Fibroblast of lung (primary cell): Measurements from ENCODE around the gene IL10.

Source experiments
- EZH2 ChIP-seq: IDR thresholded peaks from 2 replicates; pipeline ENCODE4 v1.5.1; 2012; ENCODE audit warnings: low read length, control low read depth, mild to moderate bottlenecking; ENCODE audit errors: missing control alignments
- TF ChIP-seq, protein P1 (sequence below), 2 donors: IDR thresholded peaks in 1 of 2; conservative IDR thresholded peaks in 1 of 2; 1 replicate in 1 of 2; 2 replicates in 1 of 2; pipeline ENCODE4 v1.5.1; 2011 to 2012; ENCODE audit warnings: low read length in 2 of 2, control low read depth in 1 of 2, inconsistent platforms in 1 of 2, low read depth in 1 of 2, mild to moderate bottlenecking in 1 of 2

DNA sequence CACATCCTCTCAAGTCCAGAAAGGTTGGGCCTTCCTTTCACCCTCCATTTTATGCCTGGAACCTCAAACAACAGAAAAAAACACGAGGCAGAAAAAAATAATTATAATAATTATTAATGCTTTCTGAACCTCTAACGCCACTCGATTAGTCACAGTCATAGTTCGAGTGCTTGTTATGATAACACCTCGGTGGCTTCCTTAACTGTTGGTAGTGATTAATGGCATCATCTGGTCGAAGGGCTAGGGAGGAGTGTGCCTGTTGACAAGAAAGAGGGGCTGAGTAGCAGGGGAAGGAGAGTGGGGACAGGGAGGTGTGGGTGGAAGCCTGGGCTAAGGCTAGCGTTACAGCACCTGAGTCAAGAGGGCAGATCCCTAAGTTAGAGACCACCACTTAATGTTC is 21.3 kb upstream of the IL10 start:
- TF ChIP-seq, protein P1, sequence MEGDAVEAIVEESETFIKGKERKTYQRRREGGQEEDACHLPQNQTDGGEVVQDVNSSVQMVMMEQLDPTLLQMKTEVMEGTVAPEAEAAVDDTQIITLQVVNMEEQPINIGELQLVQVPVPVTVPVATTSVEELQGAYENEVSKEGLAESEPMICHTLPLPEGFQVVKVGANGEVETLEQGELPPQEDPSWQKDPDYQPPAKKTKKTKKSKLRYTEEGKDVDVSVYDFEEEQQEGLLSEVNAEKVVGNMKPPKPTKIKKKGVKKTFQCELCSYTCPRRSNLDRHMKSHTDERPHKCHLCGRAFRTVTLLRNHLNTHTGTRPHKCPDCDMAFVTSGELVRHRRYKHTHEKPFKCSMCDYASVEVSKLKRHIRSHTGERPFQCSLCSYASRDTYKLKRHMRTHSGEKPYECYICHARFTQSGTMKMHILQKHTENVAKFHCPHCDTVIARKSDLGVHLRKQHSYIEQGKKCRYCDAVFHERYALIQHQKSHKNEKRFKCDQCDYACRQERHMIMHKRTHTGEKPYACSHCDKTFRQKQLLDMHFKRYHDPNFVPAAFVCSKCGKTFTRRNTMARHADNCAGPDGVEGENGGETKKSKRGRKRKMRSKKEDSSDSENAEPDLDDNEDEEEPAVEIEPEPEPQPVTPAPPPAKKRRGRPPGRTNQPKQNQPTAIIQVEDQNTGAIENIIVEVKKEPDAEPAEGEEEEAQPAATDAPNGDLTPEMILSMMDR (conservative IDR thresholded peaks at IDR 0.05 in 1 of 2, IDR thresholded peaks at IDR 0.05 in 1 of 2; ENCODE audit: low read depth in 1 of 2, low read length in 2 of 2) = no peak
- no peak for TF ChIP-seq EZH2
